ENCODE data around the gene SLC22A17.
A peak's percentile ranks its signal among the peaks of the same experiment; 100 is the strongest.

The SLC22A17 gene

DNA sequence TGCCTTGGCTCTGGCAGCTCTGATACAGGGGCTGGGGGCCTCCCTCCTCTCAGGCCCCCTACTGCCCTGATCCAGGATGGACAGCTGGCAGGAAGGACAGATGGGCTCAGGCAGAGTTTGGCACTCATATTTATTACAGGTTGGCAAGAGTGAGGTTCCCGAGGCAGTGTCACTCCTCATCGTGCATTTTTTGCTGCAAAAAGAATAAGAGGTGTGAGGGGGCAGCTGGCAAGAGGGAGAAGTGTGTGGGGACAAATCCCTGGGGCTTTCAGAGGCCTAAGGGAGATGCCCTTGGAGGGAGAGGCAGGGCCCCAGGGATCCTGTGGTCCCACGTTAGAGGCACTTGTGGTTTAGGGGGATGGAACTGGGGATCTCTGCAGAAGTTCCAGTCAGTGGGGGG, 29.2 kb upstream of the SLC22A17 start:
- no peak for DNase-seq (ENCODE audit: low read depth)

DNA sequence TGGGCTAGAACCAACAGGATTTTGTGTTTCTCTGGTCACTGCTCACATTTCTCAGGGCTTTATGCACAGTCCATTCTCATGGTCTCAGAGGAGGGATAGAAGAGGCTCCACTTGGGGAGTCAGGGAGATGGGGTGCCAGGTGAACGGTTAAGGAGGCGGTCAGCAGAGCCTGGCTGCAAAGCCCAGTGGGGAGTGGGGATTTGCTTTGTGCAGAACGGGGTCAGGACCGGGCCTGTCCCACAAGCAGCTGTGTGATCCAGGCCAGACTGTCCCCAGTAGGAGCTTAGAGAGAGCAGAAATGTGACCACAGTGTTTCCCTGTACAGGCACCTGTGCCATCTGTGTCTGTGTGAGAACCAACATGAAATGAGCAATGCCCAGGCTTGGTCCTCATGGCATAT, 28.3 kb upstream of the SLC22A17 start:
- DNase-seq (ENCODE audit: low read depth): no peak

DNA sequence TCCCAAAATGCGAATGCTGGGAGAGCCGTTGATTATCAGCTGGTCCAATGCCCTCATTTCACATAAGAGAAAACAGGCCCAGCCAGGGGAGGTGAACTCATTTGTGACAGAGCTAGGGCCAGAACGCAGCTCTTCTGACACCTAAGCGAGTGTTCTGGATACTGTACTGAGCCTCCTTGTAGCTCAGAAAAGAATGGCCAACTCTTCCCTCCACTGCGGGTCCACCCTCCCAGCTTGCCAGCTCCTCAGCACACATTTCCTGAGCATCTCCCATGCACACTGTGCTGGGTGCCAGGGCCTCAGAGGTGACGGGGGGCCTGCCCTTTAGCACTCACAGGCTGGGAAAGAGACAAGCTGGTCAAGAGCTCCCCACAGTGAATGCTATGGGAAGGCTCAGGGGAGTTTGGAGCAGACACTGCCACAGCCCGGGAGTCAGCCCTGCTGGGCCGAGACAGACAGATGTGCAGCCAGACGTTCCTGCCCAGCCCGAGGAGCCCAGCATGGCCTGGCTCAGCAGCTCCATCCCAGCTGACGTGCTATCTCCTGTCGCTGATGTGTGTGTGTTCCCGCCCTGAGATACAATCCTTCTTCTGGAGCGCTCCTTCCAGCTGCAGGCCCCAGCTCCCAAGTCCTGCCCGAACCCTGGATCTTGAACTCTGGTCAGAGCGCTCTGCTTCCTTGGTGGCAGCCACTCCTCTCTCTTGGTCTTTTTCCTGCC, 27.7 kb upstream of the SLC22A17 start:
- no peak for DNase-seq (ENCODE audit: low read depth)

DNA sequence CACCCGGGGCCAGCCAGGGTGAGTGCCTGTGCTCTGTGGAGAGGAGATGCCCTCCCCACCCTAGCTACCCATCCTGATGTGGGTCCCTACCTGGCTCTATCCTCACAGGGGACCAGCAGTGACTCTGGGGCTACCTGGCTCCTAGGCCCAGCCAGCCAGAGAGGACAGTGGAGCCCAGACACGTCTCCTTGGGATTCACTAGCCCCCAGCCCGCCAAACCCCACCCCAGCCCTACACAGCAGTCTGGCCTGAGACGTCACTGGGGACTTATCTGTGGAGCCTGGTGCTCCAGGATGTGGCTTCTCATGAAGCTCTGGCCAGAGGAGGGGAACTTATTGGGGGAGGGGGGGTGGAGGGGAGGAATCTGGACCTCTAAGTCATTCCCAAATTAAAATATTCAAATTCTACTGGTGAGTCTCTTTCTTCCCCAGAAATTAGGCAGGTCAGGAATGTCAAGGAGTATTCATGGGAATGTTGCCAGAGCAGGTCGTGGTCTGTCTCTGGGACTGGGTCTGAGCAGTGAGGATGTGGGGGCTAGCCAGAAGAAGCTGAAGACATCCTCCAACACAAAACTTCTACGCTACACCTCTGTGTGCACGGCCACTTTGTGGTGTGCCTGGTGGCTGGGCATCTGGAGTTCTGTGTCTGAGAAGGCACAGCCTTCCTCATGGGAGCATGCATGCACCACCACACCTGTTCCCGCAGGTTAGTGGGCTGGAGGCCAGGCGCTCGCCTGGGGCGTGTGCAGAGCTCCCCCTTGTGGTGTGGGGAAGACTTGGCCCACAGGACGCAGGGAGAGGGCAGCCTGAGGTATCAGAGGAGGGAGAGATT, 26.9 kb upstream of the SLC22A17 start:
- peak; percentile 44 for DNase-seq (ENCODE audit: low read depth)

DNA sequence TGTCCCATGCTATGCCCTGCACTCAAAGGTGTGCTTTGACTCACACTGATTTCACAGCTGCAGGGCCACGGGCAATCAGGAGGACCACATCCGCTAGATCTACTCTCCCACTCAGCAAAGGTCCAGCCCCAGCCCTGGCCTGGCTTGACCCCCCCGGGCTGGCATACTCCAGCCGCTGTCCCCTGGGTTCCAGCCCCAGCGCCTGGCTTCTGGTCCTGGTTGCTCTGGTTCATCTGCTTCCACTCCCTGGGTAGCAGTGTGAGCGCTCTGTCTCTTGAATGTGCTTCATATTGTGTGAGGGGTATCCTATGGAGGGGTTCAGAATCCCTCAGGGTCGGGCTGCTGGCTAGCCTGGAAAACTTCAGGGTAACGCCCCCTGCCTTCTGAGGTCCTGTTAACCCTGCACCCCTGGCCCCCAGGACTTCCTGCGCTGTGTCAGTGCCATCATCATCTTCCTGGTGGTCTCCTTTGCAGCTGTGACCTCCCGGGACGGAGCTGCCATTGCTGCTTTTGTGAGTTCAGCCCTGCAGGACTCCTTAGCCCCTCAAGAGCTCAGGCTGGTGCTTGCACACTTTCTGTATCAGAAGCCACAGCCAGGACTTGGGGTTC, 26.0 kb upstream of the SLC22A17 start:
- DNase-seq (ENCODE audit: low read depth): no peak

DNA sequence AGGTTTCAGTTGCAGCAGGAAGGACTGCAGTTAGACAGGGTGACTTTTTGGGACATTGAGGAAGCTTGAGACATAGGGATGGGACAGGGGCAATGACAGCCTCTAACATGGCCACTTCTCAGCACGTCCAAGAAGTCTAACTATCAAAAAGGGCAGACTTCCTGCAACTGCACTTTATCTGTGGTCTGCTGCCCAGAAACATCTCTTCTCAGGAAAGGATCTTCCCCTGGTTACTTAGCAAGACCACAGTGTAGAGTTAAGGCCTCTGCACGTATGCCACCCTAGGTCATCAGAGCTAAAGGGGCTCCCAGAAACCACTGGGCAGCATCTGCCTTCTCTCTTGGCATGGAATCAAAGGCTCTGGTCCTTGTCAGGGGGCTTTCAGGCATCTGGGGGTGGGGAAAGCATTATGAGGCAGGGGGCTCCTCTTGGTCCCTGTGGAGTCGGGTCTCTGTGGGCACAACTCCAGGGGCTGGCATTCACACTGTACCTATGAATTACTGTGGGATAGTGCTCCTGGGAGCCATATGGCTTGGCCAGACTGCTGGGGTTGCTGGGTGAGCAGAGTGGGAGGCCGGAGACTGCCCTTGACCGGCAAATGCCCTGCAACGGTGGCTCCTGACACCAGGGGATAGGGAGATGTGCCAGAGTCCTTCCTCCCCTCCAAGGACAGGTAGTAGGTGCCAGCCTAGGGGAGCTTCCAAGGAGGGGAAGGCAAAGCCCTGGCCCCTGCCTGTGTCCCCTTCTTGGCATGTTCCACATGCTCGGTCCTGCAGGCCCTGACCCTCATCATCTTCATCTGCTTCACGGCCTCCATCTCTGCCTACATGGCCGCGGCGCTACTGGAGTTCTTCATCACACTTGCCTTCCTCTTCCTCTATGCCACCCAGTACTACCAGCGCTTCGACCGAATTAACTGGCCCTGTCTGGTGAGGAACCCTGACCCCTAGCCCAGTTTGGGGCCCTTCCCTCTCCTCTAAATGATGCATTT, 25.2 kb upstream of the SLC22A17 start:
- DNase-seq (ENCODE audit: low read depth): no peak

DNA sequence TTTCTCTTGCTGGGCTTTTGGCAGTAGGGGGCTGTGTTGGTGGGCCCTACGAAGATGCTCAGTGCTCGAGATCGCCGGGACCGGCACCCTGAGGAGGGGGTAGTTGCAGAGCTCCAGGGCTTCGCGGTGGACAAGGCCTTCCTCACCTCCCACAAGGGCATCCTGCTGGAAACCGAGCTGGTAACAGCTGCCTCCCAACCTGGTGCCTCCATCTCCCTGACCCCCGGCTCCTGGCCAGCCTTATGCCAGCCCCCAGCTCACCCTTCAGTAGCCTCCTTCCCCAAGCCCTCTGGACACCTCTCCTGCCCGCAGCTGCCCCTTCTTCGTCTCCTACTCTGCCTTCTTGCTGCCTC, 24.5 kb upstream of the SLC22A17 start:
- no peak for DNase-seq (ENCODE audit: low read depth)

DNA sequence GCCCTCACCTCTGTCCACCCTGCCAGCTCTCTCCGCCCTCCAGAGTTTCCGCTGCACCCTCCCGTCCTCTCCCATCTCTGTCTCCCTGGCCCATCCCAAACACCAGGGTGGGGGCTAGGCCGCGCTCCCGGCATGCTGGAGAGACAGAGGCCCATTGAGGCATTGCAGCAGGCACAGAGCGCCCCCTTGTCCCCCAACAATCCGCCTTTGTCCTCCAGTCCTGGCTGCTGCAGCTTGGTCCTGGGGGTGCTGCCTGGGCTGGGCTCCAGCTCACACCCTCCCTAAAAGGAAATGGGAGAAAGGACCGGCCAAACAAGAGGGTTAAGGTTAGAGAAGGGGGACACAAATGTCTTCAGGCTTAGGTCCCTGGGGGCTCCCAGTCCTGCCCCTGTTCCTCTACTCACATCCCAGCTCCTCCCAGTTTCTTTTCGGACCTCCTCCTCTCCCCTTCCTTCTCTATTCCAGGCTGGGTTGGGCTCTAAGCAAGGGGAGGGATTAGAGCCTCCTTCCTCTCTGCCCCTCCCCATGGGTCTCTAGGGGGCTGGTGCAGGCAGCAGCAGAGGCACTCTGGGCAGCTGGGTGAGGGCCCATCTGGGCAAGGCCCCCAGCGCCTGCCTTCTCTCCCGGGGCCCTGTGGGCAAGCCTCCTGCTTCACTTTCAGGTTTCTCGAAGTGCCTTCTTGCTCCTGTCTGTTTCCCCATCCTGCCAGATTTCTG, 24.0 kb upstream of the SLC22A17 start, which contains the start of gene CMTM5:
CMTM5 (plus strand) TSS at position 565 of the 716 bp plus-strand sequence. CDS start 206 bp downstream, outside the sequence.
- DNase-seq (ENCODE audit: low read depth): no peak

DNA sequence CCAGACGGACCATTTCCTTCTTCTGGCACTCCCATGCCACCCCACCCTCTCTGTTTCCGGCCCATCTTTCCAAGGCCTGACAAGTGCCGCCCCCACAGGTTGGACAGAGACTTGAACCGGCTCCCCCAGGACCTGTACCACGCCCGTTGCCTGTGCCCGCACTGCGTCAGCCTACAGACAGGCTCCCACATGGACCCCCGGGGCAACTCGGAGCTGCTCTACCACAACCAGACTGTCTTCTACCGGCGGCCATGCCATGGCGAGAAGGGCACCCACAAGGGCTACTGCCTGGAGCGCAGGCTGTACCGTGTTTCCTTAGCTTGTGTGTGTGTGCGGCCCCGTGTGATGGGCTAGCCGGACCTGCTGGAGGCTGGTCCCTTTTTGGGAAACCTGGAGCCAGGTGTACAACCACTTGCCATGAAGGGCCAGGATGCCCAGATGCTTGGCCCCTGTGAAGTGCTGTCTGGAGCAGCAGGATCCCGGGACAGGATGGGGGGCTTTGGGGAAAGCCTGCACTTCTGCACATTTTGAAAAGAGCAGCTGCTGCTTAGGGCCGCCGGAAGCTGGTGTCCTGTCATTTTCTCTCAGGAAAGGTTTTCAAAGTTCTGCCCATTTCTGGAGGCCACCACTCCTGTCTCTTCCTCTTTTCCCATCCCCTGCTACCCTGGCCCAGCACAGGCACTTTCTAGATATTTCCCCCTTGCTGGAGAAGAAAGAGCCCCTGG, 23.0 kb upstream of the SLC22A17 start:
- DNase-seq (ENCODE audit: low read depth): no peak

DNA sequence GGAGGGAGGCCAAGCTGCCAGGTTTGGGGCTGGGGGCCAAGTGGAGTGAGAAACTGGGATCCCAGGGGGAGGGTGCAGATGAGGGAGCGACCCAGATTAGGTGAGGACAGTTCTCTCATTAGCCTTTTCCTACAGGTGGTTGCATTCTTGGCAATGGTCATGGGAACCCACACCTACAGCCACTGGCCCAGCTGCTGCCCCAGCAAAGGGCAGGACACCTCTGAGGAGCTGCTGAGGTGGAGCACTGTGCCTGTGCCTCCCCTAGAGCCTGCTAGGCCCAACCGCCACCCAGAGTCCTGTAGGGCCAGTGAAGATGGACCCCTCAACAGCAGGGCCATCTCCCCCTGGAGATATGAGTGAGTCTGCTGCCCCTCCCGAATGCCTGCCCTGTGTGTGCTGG, 20.4 kb upstream of the SLC22A17 start:
- no peak for DNase-seq (ENCODE audit: low read depth)

DNA sequence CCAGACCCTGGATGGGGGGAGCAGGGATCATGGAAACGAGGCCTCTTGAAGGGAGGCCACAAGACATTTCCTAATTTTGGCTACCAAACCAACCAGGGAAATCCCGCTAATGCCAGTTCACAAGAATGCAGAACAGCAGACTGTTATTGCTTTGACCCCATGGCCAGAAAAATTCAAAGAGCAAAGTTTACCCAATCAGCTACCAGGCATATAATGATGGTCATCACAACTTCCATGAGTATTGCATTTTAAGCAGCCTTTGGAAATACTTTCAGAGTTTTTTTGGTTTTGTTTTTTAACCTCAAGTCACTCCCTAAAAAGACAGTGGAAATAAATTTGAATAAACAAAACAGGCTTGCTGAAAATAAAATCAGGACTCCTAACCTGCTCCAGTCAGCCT, 19.8 kb upstream of the SLC22A17 start, which contains the start of gene IL25:
IL25 (plus strand) TSS at position 301 of the 400 bp plus-strand sequence.
- no peak for DNase-seq (ENCODE audit: low read depth)

DNA sequence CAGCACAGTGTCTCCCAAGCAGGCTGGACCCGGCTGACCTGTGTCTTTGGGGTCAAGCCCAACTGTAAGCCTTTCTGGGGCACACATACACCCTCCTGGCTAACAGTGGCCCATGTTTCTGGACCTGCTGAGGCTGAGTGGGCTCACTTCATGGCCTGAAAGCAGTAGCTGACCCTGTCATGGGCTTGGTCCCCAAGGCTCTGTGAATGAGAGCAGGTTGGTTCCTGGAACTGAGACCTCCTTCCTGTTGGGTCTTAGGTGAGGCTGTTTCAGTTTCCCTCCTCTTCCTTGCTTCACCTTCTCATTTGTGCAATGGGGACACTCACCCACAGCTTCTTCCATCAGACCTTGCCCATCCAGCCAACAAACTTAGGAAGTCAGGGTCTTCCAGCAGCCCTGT, 19.2 kb upstream of the SLC22A17 start:
- no peak for DNase-seq (ENCODE audit: low read depth)

DNA sequence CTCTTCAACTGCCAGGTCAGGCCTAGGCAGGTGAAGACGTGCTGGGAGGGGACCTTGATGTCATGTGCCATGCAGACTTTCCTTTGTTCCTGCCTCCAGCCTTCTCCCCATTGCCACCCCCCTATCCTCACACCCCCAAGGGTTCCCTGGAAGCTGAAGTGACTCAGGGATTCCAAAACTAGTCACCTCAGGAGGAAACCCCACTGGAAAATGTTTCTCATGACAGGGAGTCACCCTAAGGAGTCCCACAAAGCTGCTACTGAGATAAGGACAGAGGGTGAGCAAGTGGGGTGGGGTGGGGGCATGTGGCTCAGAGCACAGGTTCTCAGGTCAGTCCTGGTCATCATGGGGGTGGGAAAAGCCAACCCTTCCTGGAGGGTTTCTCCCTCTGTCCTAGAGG, 17.5 kb upstream of the SLC22A17 start:
- no peak for DNase-seq (ENCODE audit: low read depth)

DNA sequence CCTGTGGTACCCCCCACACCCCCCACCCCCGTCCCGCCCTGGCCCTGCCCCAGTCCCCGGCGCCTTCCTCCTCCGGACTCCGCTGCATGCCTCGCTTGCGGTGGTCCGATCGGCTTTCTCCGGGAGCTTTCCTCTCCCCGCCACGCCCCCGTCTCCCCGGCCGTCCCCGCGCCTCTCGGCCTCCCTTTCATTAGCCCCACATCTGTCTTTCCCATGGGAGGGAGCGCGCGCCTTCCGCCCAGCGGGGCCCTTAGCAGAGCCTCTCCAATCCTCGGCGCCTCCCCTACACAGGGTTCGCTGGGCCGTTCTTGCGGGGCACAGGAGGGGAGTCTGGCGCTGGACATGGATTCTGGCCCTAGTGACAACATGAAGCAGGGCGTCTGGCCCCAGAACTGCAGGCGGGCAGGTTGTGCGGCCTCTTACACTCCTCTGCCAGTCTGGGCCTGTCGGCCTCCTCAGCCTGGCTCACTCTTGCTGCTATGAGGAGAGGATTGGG, 13.8 kb upstream of the SLC22A17 start:
- no peak for DNase-seq (ENCODE audit: low read depth)

DNA sequence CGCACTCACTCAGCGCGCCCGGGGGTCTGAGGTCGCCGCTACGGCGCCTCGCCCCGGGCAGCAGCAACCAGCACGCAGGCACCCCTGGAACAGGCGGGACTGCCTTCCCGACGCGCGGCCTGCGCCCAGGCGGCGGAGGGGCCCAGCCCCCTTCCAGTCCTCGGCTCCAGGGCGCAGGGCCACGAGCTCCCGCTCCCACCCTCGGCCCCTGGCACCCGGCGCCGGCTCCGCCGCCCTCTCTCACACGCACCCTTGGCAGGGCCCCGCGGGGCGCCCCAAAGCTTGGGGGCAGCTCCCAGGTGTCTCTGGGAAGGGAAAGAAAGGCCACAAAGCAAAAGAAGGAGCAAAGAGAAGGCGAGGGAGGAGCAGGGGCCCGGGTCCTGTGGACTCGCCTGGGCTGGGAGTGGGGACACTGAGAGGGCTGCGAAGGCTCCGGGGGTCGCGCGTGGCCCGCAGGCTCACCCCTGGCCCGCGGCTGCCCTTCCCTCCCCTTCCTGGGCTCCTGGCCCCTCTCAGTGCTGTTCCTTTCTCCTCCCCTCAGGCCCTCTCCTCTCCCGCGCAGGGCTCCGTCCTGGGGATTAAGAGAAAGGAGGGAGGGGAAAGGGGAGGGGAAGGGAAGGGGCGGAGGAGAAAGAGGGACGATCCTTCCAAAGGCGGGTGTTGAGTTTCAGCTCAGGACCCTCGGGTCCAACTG, 13.2 kb upstream of the SLC22A17 start:
- DNase-seq (ENCODE audit: low read depth): no peak

DNA sequence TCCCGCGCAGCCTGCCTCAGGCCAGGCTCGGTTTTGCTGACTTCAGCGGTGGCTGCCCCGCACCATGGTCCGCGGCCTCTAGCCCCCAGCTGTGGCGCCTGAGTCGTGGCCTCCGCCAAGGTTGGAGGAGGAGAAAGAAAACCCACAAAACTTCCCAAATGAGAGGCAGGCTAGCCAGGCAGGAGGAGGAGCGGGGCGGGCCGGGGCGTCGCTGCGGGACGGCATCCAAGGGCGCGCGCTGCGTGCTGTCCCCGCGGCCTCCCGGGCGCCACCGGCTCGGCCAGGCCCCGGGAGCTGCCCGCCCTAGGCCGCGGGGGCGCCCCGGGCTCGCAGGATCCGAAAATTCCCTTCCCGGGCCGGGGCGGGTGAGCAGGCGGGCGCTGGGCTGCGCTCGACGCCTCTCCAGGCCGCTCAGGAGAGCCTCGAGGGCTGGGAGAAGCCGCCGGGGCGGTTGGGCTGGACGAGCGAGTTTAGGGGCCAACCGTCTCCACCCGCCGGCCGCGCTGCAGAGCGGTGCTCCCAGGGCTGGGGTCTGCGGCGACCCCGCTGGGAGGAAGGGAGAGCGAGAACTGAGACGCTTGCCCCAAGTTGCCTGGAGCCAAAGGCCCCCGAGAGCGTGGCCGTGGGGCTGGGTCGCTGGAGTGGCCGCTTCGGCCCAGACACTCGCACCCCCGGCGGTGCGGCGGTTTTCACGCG, 12.5 kb upstream of the SLC22A17 start, which contains the start of gene EFS:
EFS (minus strand) TSS at position 137 of the 696 bp plus-strand sequence. CDS start 147 bp downstream, outside the sequence.
- DNase-seq (ENCODE audit: low read depth): no peak

DNA sequence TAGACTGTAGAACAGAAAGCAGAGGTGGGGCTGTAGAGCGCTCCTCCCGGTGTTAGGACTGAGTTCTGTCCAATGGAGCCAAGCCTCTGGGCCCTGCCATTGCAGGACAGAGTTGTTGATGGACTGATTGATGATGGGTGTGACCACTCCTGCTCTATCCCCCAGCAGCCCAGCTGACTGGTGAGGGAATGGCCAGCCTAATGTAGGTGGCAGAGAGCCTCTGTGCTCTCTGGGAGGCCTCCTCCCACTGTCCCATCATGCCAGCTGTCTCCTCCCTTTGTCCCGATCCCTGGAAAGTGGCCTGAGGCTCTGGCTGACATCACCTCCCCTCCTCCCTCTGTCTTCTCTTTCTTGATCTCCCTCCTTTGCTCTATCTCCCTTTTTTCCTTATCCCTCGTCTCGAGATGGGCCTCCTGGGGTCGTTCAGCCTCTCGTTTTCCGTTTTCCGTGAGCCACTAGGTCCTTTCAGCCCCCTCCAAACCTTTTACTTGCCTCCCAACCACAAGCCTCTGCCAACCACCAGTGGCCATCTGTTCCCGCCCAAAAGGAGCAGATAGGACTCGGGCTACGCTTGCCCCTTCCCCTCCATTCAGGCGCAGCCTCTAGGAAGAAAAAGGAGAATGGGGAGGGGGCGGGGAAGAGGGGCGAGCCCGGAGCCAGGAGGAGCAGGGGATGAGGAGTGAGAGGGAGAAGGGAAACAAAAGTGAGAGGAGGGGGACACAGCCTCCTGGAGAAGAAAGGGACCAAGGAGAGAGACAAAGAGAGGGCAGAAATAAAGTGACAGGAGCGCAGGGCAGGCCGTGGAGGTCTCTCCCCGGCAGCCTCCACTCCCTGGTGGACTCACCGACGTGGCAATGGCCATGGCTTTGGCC, 11.7 kb upstream of the SLC22A17 start:
- no peak for DNase-seq (ENCODE audit: low read depth)

DNA sequence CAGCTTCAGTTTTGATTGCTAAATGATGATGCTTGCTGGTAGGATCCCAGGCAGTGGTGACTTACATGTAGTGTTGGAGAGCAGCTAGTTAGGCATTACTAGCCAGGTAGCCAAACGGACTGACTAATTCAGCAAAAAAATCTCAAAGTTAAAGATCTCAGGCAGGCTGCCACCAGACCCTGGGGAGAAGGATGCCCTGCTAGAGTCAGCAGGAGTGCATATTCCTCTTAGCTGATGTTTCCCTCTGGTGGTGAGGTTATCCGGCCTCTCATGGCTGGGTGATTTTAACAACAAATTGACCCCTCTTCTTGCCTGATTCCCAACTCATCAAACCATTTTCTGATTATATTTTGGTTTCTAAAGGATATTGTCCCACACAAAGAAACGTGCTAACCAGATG, 9.5 kb upstream of the SLC22A17 start:
- DNase-seq (ENCODE audit: low read depth): no peak
